ENCODE data around the gene ADRA1B.
A peak's percentile ranks its signal among the peaks of the same experiment; 100 is the strongest.

- TF ChIP-seq, protein P1, sequence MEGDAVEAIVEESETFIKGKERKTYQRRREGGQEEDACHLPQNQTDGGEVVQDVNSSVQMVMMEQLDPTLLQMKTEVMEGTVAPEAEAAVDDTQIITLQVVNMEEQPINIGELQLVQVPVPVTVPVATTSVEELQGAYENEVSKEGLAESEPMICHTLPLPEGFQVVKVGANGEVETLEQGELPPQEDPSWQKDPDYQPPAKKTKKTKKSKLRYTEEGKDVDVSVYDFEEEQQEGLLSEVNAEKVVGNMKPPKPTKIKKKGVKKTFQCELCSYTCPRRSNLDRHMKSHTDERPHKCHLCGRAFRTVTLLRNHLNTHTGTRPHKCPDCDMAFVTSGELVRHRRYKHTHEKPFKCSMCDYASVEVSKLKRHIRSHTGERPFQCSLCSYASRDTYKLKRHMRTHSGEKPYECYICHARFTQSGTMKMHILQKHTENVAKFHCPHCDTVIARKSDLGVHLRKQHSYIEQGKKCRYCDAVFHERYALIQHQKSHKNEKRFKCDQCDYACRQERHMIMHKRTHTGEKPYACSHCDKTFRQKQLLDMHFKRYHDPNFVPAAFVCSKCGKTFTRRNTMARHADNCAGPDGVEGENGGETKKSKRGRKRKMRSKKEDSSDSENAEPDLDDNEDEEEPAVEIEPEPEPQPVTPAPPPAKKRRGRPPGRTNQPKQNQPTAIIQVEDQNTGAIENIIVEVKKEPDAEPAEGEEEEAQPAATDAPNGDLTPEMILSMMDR (IDR thresholded peaks at IDR 0.05) = no peak
- TF ChIP-seq HOXA7 (CRISPR knock-in tag; IDR thresholded peaks at IDR 0.05) (no peak), SMC3 (IDR thresholded peaks at IDR 0.05) (peak; percentile 53), NR3C1 (IDR thresholded peaks at IDR 0.05) (no peak), EHMT2 (IDR thresholded peaks at IDR 0.05; ENCODE audit: low read depth) (no peak), RAD21 (conservative IDR thresholded peaks at IDR 0.05 in 1 of 2, IDR thresholded peaks at IDR 0.05 in 1 of 2) (peak in 1 of 2 experiments; percentile 62; a peak in 2 of 5 replicates), POLR2A (IDR thresholded peaks at IDR 0.05; ENCODE audit: low read length) (no peak), EP300 (IDR thresholded peaks at IDR 0.05) (peak; percentile 78 to 81; a peak in 2 of 5 replicates), BHLHE40 (IDR thresholded peaks at IDR 0.05; ENCODE audit: low read depth, low read length) (no peak), POLR2AphosphoS2 (conservative IDR thresholded peaks at IDR 0.05; ENCODE audit: low read length) (no peak), HMGXB4 (CRISPR knock-in tag; IDR thresholded peaks at IDR 0.05; ENCODE audit: borderline replicate concordance) (no peak)
- TF ChIP-seq, protein P2, sequence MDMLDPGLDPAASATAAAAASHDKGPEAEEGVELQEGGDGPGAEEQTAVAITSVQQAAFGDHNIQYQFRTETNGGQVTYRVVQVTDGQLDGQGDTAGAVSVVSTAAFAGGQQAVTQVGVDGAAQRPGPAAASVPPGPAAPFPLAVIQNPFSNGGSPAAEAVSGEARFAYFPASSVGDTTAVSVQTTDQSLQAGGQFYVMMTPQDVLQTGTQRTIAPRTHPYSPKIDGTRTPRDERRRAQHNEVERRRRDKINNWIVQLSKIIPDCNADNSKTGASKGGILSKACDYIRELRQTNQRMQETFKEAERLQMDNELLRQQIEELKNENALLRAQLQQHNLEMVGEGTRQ (IDR thresholded peaks at IDR 0.05) = no peak
- TF ChIP-seq, protein P3, sequence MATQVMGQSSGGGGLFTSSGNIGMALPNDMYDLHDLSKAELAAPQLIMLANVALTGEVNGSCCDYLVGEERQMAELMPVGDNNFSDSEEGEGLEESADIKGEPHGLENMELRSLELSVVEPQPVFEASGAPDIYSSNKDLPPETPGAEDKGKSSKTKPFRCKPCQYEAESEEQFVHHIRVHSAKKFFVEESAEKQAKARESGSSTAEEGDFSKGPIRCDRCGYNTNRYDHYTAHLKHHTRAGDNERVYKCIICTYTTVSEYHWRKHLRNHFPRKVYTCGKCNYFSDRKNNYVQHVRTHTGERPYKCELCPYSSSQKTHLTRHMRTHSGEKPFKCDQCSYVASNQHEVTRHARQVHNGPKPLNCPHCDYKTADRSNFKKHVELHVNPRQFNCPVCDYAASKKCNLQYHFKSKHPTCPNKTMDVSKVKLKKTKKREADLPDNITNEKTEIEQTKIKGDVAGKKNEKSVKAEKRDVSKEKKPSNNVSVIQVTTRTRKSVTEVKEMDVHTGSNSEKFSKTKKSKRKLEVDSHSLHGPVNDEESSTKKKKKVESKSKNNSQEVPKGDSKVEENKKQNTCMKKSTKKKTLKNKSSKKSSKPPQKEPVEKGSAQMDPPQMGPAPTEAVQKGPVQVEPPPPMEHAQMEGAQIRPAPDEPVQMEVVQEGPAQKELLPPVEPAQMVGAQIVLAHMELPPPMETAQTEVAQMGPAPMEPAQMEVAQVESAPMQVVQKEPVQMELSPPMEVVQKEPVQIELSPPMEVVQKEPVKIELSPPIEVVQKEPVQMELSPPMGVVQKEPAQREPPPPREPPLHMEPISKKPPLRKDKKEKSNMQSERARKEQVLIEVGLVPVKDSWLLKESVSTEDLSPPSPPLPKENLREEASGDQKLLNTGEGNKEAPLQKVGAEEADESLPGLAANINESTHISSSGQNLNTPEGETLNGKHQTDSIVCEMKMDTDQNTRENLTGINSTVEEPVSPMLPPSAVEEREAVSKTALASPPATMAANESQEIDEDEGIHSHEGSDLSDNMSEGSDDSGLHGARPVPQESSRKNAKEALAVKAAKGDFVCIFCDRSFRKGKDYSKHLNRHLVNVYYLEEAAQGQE (IDR thresholded peaks at IDR 0.05) = no peak
Observed at GRCh38 chr5:159913048-159913447, 3.2 kb upstream of the ADRA1B start.

Data from A549 (cell line).